Measurements from ENCODE around the gene ARRDC1.

ARRDC1 gene

DNA sequence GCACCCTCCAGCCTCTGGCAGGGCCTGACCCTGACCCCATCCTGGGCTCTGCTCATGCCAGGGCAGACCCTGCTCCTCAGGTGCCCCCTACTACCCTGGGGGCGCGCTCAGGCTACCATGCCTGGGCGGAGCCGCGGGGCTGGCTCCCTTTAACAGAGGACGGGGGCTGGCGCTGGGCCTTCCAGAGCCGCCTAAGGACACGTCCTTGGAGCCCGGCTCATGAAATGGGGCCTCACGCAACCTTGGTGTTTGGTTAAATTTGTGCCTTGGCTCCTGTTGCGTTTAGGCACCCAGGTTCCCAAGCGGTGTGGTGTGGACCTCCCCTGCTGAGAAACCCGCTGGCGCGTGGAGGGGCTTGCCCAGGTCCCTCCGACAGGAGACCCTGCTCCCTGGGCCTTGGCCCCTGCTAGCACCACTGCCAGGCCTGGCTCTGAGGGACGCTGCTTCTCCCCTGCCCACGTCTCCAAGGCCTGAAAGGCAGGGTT, 9.9 kb downstream of the ARRDC1 start:
- ChIA-PET CTCF (no interaction called here), POLR2A (interaction anchor here (1.1 to 1.6 kb wide), 4 partner anchors 10 to 36 kb away, joined by 3 to 7 read pairs (median 4); partner anchors contain the start of genes ARRDC1 and ZMYND19)
- peaks cover 6% of the 10 kb centered on the region; the same call in 1 of the 2 replicates for H3K4me1 ChIP-seq (ENCODE audit: control insufficient read depth, insufficient read depth, low read length)
- TF ChIP-seq ZNF366 (tag by site-specific recombination; conservative IDR thresholded peaks at IDR 0.05) (no peak), ZNF560 (tag by site-specific recombination; IDR thresholded peaks at IDR 0.05; ENCODE audit: borderline replicate concordance) (no peak), ZNF202 (tag by site-specific recombination; IDR thresholded peaks at IDR 0.05; ENCODE audit: borderline replicate concordance) (no peak), ZNF10 (tag by site-specific recombination; IDR thresholded peaks at IDR 0.05) (no peak), ZNF416 (tag by site-specific recombination; IDR thresholded peaks at IDR 0.05) (no peak), ZNF621 (tag by site-specific recombination; IDR thresholded peaks at IDR 0.05) (no peak), BCL11A (tag by site-specific recombination; IDR thresholded peaks at IDR 0.05; ENCODE audit: low read depth) (no peak), ZNF223 (tag by site-specific recombination; IDR thresholded peaks at IDR 0.05) (no peak), HOXA7 (CRISPR knock-in tag; IDR thresholded peaks at IDR 0.05; ENCODE audit: borderline replicate concordance) (no peak), FEZF1 (tag by site-specific recombination; IDR thresholded peaks at IDR 0.05) (no peak), ZNF211 (tag by site-specific recombination; IDR thresholded peaks at IDR 0.05; ENCODE audit: low read depth) (no peak), OVOL3 (tag by site-specific recombination; IDR thresholded peaks at IDR 0.05) (no peak), ZNF585B (tag by site-specific recombination; IDR thresholded peaks at IDR 0.05) (no peak), SALL2 (tag by site-specific recombination; IDR thresholded peaks at IDR 0.05; ENCODE audit: borderline replicate concordance) (no peak), ZNF426 (tag by site-specific recombination; IDR thresholded peaks at IDR 0.05) (no peak)
- TF ChIP-seq, protein P1, sequence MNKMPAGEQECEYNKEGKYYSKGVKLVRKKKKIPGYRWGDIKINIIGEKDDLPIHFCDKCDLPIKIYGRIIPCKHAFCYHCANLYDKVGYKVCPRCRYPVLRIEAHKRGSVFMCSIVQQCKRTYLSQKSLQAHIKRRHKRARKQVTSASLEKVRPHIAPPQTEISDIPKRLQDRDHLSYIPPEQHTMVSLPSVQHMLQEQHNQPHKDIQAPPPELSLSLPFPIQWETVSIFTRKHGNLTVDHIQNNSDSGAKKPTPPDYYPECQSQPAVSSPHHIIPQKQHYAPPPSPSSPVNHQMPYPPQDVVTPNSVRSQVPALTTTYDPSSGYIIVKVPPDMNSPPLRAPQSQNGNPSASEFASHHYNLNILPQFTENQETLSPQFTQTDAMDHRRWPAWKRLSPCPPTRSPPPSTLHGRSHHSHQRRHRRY (tag by site-specific recombination; IDR thresholded peaks at IDR 0.05) = no peak
- TF ChIP-seq, protein P2, sequence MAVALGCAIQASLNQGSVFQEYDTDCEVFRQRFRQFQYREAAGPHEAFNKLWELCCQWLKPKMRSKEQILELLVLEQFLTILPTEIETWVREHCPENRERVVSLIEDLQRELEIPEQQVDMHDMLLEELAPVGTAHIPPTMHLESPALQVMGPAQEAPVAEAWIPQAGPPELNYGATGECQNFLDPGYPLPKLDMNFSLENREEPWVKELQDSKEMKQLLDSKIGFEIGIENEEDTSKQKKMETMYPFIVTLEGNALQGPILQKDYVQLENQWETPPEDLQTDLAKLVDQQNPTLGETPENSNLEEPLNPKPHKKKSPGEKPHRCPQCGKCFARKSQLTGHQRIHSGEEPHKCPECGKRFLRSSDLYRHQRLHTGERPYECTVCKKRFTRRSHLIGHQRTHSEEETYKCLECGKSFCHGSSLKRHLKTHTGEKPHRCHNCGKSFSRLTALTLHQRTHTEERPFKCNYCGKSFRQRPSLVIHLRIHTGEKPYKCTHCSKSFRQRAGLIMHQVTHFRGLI (tag by site-specific recombination; IDR thresholded peaks at IDR 0.05) = no peak
- TF ChIP-seq, protein P3, sequence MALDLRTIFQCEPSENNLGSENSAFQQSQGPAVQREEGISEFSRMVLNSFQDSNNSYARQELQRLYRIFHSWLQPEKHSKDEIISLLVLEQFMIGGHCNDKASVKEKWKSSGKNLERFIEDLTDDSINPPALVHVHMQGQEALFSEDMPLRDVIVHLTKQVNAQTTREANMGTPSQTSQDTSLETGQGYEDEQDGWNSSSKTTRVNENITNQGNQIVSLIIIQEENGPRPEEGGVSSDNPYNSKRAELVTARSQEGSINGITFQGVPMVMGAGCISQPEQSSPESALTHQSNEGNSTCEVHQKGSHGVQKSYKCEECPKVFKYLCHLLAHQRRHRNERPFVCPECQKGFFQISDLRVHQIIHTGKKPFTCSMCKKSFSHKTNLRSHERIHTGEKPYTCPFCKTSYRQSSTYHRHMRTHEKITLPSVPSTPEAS (tag by site-specific recombination; IDR thresholded peaks at IDR 0.05) = no peak
- TF ChIP-seq, protein P4, sequence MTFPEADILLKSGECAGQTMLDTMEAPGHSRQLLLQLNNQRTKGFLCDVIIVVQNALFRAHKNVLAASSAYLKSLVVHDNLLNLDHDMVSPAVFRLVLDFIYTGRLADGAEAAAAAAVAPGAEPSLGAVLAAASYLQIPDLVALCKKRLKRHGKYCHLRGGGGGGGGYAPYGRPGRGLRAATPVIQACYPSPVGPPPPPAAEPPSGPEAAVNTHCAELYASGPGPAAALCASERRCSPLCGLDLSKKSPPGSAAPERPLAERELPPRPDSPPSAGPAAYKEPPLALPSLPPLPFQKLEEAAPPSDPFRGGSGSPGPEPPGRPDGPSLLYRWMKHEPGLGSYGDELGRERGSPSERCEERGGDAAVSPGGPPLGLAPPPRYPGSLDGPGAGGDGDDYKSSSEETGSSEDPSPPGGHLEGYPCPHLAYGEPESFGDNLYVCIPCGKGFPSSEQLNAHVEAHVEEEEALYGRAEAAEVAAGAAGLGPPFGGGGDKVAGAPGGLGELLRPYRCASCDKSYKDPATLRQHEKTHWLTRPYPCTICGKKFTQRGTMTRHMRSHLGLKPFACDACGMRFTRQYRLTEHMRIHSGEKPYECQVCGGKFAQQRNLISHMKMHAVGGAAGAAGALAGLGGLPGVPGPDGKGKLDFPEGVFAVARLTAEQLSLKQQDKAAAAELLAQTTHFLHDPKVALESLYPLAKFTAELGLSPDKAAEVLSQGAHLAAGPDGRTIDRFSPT (tag by site-specific recombination; IDR thresholded peaks at IDR 0.05) = no peak
- peaks cover 0 to 38% of the 10 kb centered on the region in 2 experiments; a peak in 1 of 3 replicates for H3K36me3 ChIP-seq (ENCODE audit: control insufficient read depth in 2 of 2, insufficient read depth in 1 of 2, low read length in 2 of 2)
- H3K9me3 ChIP-seq (ENCODE audit: control insufficient read depth, insufficient read depth, low read depth, low read length) = no peaks in the 10 kb centered on the region
- no peak overlapping the region; the same call in 1 of the 2 replicates for H3K27ac ChIP-seq (ENCODE audit: extremely low read depth, low read depth, low read length)
- no peak overlapping the region for H3K4me3 ChIP-seq (ENCODE audit: low read depth, low read length)
